ENCODE data around the gene WBP11. TPM values are rescaled to one million over a fixed set of nuclear protein-coding genes. Genes with fewer than 3 reads are reported as not detected.

WBP11 gene
- total RNA-seq, 2 experiments from 2014 or later, result 169 to 188 TPM

DNA sequence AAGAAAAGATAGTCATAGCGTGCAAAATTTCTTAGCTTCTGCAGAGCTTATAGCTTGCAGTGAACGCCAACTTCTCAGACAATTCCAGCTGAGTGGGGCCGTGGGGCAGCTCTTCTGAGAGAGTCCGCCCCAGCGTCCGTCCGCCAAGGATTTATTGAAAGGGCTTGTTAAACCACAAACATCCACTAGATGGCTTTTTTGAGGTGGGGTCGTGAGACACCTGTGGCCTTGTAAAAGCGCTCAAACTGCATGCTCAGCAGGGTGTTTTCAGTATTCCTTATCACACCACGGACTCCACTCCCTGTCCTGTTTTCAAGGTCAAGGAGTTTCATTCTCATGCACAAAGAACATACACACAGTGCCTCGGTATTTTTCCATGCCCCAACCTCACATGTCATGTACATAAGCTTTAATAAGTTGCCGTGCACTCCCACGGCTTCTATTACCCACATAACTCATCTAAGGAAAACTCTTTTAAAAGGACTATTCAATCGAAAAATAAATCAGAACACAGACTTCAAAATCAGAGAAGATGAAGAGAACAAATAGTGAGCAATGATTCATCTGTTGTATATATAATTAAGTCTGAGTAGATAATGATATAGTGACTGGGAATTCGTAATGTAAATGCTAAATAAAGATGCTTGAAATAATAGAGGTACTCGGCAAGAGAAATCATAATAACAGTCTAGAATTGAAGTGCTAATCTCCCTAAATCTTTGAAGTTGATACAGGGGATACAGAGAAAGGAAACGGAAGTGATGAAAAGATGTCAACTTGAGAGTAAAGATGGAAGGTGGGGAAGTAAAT, 46.7 kb downstream of the WBP11 start:
- POLR2A ChIA-PET, result no interaction called here
- peaks cover 58% of the 10 kb centered on the region for H3K36me3 Mint-ChIP-seq (ENCODE audit: low read depth)
- H3K27me3 Mint-ChIP-seq, result no peaks in the 10 kb centered on the region
- CTCF ChIA-PET, result interaction anchor here (1.3 to 2.2 kb wide), 2 partner anchors 11 to 13 kb away, joined by 5 to 6 read pairs; no protein-coding TSS in a partner anchor
- peaks cover 40% of the 10 kb centered on the region for H3K4me1 Mint-ChIP-seq (ENCODE audit: low read depth)
- no peaks in the 10 kb centered on the region for H3K27me3 ChIP-seq (ENCODE audit: control insufficient read depth in 1 of 2, insufficient read depth in 2 of 2, low read length in 2 of 2)
- DNase-seq, result peak in 3 of 14 experiments; percentile 22 to 38 (median 34)
- TF ChIP-seq, protein P1, sequence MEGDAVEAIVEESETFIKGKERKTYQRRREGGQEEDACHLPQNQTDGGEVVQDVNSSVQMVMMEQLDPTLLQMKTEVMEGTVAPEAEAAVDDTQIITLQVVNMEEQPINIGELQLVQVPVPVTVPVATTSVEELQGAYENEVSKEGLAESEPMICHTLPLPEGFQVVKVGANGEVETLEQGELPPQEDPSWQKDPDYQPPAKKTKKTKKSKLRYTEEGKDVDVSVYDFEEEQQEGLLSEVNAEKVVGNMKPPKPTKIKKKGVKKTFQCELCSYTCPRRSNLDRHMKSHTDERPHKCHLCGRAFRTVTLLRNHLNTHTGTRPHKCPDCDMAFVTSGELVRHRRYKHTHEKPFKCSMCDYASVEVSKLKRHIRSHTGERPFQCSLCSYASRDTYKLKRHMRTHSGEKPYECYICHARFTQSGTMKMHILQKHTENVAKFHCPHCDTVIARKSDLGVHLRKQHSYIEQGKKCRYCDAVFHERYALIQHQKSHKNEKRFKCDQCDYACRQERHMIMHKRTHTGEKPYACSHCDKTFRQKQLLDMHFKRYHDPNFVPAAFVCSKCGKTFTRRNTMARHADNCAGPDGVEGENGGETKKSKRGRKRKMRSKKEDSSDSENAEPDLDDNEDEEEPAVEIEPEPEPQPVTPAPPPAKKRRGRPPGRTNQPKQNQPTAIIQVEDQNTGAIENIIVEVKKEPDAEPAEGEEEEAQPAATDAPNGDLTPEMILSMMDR (IDR thresholded peaks at IDR 0.05), result no peak
- H3K4me3 Mint-ChIP-seq, result no peak overlapping the region
- H3K9me3 ChIP-seq (ENCODE audit: control insufficient read depth in 1 of 2, insufficient read depth in 1 of 2, low read length in 2 of 2), result peaks cover 4 to 7% of the 10 kb centered on the region in 2 experiments
- H3K36me3 ChIP-seq (ENCODE audit: insufficient read depth, low read length), result peaks cover under 1% of the 10 kb centered on the region
- H3K27ac Mint-ChIP-seq, result no peak overlapping the region
- ATAC-seq (ENCODE audit: poor library complexity), result no peak
- peaks cover 4% of the 10 kb centered on the region for H3K4me1 ChIP-seq (ENCODE audit: insufficient read depth, low read length)
- no peaks in the 10 kb centered on the region for H3K9me3 Mint-ChIP-seq
- H3K4me3 ChIP-seq (ENCODE audit: low read length), result no peak overlapping the region
- H3K27ac ChIP-seq (ENCODE audit: low read depth in 1 of 2, low read length in 2 of 2), result no peak overlapping the region
- intact Hi-C loops (cut with DNase I, micrococcal nuclease), result loop anchor here in 1 of 2 experiments (10.0 kb wide), 1 partner anchor 48 kb away; the partner anchor contains the start of genes C12orf60 and WBP11

DNA sequence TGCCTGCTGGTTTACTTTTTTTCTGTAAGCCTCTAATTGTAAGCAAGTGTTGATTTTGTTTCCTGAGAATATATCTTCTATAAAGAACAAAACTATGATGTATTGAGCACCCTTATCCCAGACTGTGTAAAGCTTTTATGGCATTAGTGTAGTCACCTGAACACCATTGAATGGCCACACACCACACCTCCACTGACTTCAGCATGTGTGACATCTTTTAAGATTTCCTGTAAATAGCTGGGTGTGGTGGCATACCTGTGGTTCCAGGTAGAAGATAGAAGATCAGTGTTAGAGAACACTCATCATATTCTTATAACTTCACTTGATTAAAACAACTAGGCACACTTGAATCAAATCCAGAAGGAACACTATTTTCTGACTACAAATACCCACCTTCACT, 51.3 kb downstream of the WBP11 start:
- Histone ChIP-seq H3K27ac (ENCODE audit: low read depth in 1 of 2, low read length in 2 of 2) (no peak overlapping the region), H3K27me3 (ENCODE audit: control insufficient read depth in 1 of 2, insufficient read depth in 2 of 2, low read length in 2 of 2) (no peaks in the 10 kb centered on the region), H3K9me3 (ENCODE audit: control insufficient read depth in 1 of 2, insufficient read depth in 1 of 2, low read length in 2 of 2) (no peaks in the 10 kb centered on the region), H3K4me3 (ENCODE audit: low read length) (no peak overlapping the region), H3K4me1 (ENCODE audit: insufficient read depth, low read length) (peaks cover 4% of the 10 kb centered on the region), H3K36me3 (ENCODE audit: insufficient read depth, low read length) (no peaks in the 10 kb centered on the region)
- no peak for ATAC-seq (ENCODE audit: poor library complexity)
- H3K36me3 Mint-ChIP-seq (ENCODE audit: low read depth), result peaks cover 38% of the 10 kb centered on the region
- H3K27ac Mint-ChIP-seq, result no peak overlapping the region
- peaks cover 2% of the 10 kb centered on the region for H3K9me3 Mint-ChIP-seq
- intact Hi-C loops (cut with DNase I, micrococcal nuclease), result loop anchor here in 1 of 2 experiments (10.0 kb wide), 1 partner anchor 53 kb away; the partner anchor contains the start of genes C12orf60 and WBP11
- ChIA-PET POLR2A (interaction anchor here (2.1 kb wide), 1 partner anchor 18 kb away, joined by 6 read pairs; no protein-coding TSS in a partner anchor), CTCF (no interaction called here)
- TF ChIP-seq, protein P1 (IDR thresholded peaks at IDR 0.05), result no peak
- H3K4me3 Mint-ChIP-seq, result no peak overlapping the region
- DNase-seq, result no peak
- peaks cover 28% of the 10 kb centered on the region for H3K4me1 Mint-ChIP-seq (ENCODE audit: low read depth)
- H3K27me3 Mint-ChIP-seq, result no peaks in the 10 kb centered on the region

DNA sequence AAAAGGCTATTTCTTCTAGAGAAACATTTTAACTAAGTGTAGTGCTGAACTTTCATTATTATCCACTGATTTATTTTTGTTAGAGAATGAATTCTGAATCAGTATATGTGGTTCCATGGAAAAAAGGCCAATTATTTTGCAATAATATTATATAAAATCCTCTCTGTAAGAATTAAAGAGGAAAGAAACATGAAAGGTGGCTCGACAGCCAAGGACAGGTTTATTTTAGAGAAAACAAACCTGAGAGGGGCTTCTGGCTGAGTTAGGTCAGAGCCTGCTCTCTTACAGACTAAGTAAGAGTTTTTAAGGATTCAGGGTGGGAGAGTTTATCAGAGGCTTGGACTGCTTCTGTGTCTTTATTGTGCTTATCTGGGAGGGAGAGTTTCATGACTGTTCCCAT, 60.2 kb downstream of the WBP11 start:
- TF ChIP-seq, protein P1 (IDR thresholded peaks at IDR 0.05), result no peak
- H3K36me3 Mint-ChIP-seq (ENCODE audit: low read depth), result peaks cover 42% of the 10 kb centered on the region
- H3K4me1 Mint-ChIP-seq (ENCODE audit: low read depth), result no peaks in the 10 kb centered on the region
- no peaks in the 10 kb centered on the region for H3K9me3 ChIP-seq (ENCODE audit: control insufficient read depth in 1 of 2, insufficient read depth in 1 of 2, low read length in 2 of 2)
- ChIA-PET POLR2A (interaction anchor here (0.7 kb wide), 1 partner anchor 41 kb away, joined by 3 read pairs; no protein-coding TSS in a partner anchor), CTCF (no interaction called here)
- intact Hi-C loops (cut with DNase I, micrococcal nuclease), result no loop called here
- no peak for DNase-seq
- no peak overlapping the region for H3K4me3 ChIP-seq (ENCODE audit: low read length)
- H3K9me3 Mint-ChIP-seq, result peaks cover 2% of the 10 kb centered on the region
- H3K27ac ChIP-seq (ENCODE audit: low read depth in 1 of 2, low read length in 2 of 2), result no peak overlapping the region
- no peak overlapping the region for H3K4me3 Mint-ChIP-seq
- no peaks in the 10 kb centered on the region for H3K27me3 Mint-ChIP-seq
- peaks cover 2% of the 10 kb centered on the region for H3K36me3 ChIP-seq (ENCODE audit: insufficient read depth, low read length)
- H3K27me3 ChIP-seq (ENCODE audit: control insufficient read depth in 1 of 2, insufficient read depth in 2 of 2, low read length in 2 of 2), result no peaks in the 10 kb centered on the region
- H3K27ac Mint-ChIP-seq, result no peak overlapping the region
- no peak for ATAC-seq (ENCODE audit: poor library complexity)
- no peaks in the 10 kb centered on the region for H3K4me1 ChIP-seq (ENCODE audit: insufficient read depth, low read length)

Data from CD4-positive, alpha-beta T cell (primary cell).